ENCODE measurements around the gene CARS1.

Gene CARS1

DNA sequence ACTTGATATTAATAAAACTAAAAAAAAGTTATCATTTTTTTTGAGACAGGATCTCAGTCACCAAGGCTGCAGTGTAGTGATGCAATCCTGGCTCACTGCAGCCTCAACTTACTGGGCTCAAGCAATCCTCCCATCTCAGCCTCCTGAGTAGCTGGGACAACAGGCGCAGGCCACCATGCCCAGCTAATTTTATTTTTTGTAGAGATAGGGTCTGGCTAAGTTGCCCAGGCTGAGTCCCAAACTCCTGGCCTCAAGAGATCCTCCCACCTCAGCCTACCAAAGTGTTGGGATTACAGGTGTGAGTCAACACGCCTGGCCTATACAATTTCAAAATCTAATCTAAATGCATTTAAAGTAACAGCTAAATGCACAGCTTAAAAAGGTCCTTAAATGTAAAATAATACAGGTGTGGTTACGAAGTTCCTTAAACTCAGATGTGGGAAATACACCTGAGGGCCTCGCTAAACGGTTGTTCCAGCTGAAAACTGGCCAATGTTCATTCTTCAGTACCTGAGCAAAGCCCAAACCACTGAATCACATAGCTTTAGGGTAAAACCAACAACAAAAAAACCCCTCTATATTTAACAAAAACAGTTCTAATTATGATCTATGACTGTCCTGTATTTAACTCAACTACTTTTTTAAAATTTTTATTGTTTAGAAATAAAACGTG, 76.9 kb downstream of the CARS1 start:
- DNase-seq (ENCODE audit: extremely low spot score) = no peak
- TF ChIP-seq, protein P1, sequence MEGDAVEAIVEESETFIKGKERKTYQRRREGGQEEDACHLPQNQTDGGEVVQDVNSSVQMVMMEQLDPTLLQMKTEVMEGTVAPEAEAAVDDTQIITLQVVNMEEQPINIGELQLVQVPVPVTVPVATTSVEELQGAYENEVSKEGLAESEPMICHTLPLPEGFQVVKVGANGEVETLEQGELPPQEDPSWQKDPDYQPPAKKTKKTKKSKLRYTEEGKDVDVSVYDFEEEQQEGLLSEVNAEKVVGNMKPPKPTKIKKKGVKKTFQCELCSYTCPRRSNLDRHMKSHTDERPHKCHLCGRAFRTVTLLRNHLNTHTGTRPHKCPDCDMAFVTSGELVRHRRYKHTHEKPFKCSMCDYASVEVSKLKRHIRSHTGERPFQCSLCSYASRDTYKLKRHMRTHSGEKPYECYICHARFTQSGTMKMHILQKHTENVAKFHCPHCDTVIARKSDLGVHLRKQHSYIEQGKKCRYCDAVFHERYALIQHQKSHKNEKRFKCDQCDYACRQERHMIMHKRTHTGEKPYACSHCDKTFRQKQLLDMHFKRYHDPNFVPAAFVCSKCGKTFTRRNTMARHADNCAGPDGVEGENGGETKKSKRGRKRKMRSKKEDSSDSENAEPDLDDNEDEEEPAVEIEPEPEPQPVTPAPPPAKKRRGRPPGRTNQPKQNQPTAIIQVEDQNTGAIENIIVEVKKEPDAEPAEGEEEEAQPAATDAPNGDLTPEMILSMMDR (IDR thresholded peaks at IDR 0.05; ENCODE audit: control extremely low read depth, extremely low read depth, low read depth, missing control alignments) = no peak
- ChIA-PET CTCF (no interaction called here), POLR2A (interaction anchor here (1.6 kb wide), 1 partner anchor 11 kb away, joined by 5 read pairs; the partner anchor contains the start of gene NAP1L4)

DNA sequence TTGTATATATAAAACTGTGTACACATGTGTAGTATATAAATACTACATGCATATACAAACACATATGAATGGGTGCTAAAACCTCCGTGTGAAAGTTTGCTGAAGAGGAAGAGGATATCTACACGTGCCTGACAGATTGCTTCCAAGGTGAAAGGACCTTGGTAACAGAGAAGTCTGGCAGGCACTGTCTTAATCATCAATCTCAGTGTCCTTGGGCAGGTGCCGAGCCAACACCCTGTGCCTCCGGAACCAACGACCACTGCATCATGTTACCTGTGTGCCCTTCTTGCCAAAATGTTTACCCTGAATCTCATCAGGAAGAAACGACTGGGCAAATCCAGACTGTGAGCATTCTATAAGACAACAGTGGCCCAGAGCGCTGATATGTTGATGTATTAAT, 80.1 kb downstream of the CARS1 start:
- CTCF ChIA-PET = interaction anchor here (2.0 to 2.8 kb wide), 3 partner anchors 11 to 113 kb away, joined by 7 to 22 read pairs (median 10); no protein-coding TSS in a partner anchor
- DNase-seq (ENCODE audit: extremely low spot score) = no peak
- POLR2A ChIA-PET = no interaction called here
- TF ChIP-seq, protein P1 (IDR thresholded peaks at IDR 0.05; ENCODE audit: control extremely low read depth, extremely low read depth, low read depth, missing control alignments) = no peak

DNA sequence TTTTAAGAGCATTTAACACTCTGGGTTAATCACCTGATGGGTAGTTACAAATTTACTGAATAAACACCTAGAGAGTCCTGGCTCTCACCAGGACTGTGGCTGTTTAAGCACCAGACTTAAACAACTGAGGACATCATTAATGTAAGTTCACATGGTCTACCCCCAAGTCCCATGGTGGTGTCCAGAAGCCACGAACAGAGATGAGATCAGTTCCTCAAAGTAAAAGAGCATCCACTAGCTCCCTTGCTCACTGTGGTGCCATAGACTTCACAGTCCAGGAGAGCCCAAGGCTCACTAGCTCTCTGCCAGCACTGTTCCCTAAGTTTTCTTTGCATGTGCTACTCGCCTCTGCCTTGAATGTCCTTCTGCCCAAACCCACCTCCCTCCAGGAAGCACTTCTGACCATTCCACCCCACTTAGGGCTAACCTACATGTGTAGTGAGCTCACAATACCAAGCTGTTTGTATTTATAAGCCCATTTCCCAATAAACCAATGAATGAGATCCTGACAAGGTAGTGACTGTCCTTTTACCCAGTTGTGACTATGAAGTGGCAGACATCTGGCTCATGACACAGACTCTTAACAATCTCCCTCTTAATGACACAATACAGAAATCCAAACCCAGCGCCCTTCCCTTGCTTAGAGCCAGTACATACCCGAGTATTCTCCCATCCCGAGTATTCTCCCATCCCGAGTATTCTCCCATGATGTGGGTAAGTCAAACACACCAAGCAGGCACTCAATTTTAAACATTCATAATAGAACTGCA, 80.7 kb downstream of the CARS1 start:
- DNase-seq (ENCODE audit: extremely low spot score) = no peak
- TF ChIP-seq, protein P1 (IDR thresholded peaks at IDR 0.05; ENCODE audit: control extremely low read depth, extremely low read depth, low read depth, missing control alignments) = no peak
- POLR2A ChIA-PET = no interaction called here
- CTCF ChIA-PET = interaction anchor here (0.7 to 2.8 kb wide), 15 partner anchors 9 to 114 kb away, joined by 3 to 22 read pairs (median 6); no protein-coding TSS in a partner anchor

DNA sequence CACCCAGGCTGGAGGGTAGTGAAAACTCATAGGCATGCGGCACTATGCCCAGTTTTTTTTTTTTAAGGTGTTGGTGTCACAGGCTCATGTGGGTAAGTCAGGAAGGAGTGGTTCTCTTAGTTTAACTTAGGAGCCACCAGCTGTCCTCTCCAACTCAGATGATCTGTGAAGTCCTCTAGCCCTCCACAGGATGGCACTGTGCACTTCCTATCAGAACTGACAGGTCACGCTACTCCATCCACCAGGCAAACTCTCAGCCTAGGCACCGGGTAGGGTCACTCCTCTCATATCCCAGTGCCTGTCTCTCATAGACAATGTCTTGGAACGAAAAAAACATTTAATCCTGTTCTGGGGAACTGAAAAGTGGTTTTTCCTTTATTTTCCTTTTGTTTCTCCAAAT, 81.6 kb downstream of the CARS1 start:
- peak; percentile 39 for DNase-seq (ENCODE audit: extremely low spot score)
- POLR2A ChIA-PET = no interaction called here
- TF ChIP-seq, protein P1 (IDR thresholded peaks at IDR 0.05; ENCODE audit: control extremely low read depth, extremely low read depth, low read depth, missing control alignments) = peak; percentile 57
- CTCF ChIA-PET = interaction anchor here (0.7 to 2.8 kb wide), 22 partner anchors 9 to 115 kb away, joined by 3 to 22 read pairs (median 4); no protein-coding TSS in a partner anchor

DNA sequence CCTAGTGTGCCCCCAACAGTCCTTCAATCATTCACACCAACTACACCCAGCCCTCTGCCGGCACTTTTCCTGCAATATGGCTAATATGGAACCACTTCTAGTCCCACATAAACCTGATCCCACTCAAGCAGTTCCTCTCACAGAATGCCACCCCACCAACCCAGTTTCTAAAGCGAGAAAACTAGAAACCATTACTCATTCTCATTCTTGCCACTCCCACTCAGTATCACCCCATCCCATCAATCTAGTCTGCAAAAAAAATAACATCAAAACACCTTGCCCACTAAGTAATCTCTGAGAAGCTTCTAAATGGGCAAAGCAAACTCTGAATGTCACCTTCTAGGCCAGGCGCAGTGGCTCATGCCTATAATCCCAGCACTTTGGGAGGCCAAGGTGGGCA, 83.0 kb downstream of the CARS1 start:
- no peak for DNase-seq (ENCODE audit: extremely low spot score)
- ChIA-PET POLR2A (no interaction called here), CTCF (interaction anchor here (1.1 to 2.8 kb wide), 10 partner anchors 16 to 116 kb away, joined by 3 to 22 read pairs (median 4); no protein-coding TSS in a partner anchor)
- TF ChIP-seq, protein P1 (IDR thresholded peaks at IDR 0.05; ENCODE audit: control extremely low read depth, extremely low read depth, low read depth, missing control alignments) = no peak

DNA sequence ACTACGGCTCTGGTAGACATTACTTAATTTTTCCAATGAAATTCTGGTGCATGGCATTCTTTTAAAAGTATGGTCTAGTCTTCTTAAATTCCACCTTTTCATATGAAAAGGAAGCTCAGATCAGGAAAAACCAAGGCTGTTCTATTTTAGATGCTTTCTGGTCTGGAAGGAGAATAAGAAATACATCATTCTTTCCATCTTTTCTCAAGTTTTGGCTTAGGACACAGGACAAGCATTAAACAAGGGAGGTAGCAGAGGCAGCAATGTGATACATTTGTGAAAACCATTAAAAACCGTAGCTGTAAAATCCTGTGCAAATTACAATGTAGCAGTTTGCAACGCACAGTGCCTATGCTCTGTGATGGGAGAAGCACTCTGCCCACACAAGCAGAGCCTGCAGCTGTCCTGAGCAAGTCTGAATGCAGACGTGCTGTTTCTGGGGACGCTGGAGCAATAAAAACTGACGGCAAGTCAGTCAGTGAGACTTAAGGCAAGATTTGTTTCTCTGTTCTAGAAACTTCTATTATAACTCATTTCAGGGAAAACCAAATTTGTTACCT, 88.8 kb downstream of the CARS1 start:
- POLR2A ChIA-PET = no interaction called here
- DNase-seq (ENCODE audit: extremely low spot score) = no peak
- TF ChIP-seq, protein P1 (IDR thresholded peaks at IDR 0.05; ENCODE audit: control extremely low read depth, extremely low read depth, low read depth, missing control alignments) = no peak
- CTCF ChIA-PET = interaction anchor here (1.0 to 3.6 kb wide), 5 partner anchors 11 to 437 kb away, joined by 3 to 11 read pairs (median 4); no protein-coding TSS in a partner anchor

All from GM10248 (cell line).